Inflammatory macrophage treated with lipopolysaccharide for 4 hours (primary cell): ENCODE data around the gene MUC6.
"Not testable (repeated sequence)": the region's sequence is repeated elsewhere in the genome, so short reads cannot be mapped to it uniquely, and the experiment has no call there.

Experiments used
- DNase-seq: peaks from one replicate; pipeline ENCODE4 v3.0.0-alpha.2; 2020

The MUC6 gene

DNA sequence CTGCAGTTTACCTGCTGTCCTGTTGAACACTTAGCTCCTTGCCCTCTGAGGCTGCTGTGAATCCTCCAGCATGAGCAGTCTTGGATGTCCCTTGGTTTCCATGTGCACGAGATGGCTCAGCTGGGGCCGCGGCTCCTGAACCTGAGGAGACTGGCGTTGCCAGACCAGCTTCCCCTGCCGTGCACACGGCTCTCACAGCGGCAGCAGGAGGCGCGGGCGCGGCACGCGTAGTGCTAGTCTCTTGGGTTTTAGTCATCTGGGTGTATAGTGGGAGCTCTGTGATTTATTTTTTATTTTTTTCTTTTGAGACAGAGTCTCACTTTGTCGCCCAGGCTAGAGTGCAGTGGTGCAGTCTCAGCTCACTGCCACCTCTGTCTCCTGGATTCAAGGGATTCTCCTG, 54.8 kb downstream of the MUC6 start:
- no peak for DNase-seq

DNA sequence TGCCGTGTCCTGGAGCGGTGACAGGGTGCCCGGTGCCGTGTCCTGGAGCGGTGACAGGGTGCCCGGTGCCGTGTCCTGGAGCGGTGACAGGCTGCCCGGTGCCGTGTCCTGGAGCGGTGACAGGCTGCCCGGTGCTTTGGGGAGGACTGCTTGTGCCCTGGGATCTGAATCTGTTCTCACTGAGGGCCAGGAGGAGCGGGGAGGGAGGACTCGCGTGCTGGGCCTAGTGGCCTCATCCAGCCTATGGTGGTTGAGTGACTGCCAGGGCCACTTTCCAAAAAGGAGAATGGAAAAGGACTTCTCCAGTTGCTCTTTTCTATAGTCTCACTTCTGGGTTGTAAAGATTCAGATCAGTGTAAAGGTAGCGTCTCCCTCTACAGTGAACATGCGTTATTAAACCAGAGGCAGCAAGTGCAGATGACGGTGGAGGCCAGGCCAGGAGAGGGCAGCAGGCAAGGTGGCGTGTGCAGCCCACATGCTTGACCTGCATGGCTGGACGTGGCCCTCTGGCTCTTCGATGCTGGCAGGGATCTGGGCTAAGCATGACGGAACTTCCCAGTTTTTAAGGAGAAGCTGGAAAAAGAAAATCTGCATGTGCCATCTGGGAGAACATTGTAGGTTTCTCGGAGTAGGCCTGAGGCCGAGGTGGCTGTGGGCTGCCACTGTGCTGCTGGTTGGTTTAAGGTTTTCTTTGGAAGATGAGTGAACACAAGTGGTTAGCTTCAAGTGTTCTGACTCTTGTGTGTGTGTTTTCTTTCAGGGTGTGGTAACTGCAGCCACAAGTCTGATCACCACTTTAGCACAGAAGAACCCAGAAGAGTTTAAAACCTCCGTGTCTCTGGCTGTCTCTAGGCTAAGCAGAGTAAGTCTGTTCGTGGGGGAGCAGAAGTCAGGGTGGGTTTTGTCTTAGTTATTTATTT, 55.8 kb downstream of the MUC6 start:
- no peak for DNase-seq

DNA sequence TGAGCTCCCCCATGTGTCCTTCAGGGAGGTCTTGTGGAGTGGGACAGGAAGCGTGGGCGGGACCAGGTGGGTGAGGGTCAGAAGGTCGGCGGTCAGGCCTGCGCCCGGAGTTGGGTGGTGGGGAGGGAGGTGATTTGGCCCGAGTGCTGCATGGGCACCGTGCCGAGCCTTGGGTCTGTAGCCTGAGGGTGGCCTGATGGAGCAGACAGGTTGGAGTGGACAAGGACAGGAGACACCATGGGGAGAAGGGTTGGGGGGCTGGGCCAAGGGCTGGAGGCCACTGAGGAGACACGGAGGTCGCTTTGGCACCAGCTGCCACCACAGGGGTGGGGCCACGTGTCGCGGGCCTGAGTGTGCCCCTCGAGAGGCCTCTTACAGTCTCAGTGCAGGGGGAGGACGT, 57.7 kb downstream of the MUC6 start:
- no peak for DNase-seq

DNA sequence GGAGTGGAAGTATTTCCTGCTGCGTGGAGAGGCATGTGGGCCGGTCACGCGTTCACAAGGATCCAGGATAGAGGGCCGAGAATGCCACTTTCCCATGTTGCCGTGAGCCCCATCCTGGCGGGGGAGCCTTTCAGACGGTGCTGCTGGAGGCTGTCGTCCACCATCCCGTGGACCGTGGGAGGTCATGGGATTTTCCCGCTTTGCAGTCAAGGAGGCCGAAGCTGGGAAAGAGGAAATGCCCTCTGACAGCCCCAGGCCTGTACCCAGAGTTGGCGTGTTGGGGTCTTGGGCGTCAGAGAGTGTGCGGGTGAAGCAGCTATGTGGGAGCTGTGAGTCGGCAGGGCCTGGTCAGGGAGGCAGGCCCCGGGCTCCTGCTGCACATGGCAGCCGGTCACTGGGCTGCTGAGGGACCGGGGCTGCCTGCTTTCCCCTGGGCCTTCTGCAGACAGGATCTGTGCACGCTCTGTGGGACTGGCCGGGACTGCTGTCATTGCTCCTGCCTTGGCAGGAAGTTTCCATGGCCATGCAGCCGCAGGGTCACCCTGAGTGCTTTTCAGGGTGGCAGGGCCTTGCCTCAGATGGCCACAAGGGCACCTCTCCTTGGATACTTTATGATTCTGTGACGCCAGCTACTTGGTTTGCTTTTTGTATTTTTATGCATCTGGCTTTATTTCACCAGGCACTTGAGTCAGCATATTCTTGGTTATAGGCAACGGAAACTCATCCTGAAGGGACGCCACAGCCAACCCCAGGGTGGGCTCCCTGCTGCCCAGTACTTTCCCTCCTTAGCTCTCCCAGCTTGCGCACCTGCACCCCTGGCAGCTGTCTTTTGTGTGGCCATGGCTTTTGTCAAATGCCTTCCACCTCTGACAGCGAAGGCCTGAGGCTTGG, 58.4 kb downstream of the MUC6 start:
- DNase-seq, result no peak

DNA sequence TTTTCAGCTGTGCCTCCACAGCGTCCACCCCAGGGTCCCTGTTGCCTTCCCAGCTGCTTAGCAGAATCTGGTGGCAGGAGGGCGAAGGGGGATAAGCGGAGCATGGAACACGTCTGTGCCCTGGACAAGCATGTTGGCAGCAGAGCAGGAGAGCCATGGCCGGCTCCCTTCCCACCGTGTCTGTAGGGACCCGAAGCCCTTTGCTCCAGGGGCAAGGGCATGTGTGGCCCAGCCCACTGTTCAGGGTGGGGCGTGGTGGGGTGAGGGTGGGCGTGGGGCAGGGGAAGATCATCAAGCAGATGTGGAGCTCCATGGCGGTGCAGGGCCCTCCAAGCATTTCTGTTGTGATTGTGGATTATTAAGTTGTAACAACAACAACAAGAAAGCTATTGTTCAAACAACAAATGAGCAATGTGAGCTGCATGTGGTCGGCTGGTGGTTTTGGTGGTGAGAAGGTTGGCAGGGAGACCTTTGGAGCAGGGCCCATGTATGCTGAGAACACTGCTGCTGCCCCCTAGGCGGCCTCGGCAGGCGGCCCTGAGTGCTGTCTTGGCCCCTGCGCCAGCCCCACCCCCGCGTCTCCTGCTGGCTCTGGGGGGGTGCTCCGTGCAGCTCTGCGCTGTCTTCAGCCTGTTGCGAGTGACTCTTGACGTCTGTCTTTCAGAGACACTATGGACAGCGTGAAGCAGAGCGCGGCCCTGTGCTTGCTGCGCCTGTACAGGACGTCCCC, 59.9 kb downstream of the MUC6 start:
- no peak for DNase-seq

DNA sequence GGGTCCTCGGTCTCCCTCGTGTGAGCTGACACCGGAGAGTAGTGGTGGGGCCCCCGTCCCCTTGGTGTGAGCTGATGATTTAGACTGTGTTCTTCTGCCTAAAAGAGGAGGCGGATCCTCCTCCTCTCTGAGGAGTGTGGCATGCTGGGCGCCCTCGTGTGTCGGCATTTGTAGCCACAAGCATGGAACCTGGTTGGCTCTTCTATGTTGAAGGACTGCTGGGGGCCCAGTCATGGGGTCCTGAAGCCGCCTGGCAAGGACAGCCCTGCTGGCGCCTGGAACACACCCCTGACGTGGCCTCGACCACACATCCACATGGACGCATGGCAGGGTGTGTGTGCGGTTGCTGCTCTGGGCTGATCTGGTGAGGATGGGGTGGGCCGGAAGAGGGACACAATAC, 60.7 kb downstream of the MUC6 start:
- peak; percentile 26 for DNase-seq

DNA sequence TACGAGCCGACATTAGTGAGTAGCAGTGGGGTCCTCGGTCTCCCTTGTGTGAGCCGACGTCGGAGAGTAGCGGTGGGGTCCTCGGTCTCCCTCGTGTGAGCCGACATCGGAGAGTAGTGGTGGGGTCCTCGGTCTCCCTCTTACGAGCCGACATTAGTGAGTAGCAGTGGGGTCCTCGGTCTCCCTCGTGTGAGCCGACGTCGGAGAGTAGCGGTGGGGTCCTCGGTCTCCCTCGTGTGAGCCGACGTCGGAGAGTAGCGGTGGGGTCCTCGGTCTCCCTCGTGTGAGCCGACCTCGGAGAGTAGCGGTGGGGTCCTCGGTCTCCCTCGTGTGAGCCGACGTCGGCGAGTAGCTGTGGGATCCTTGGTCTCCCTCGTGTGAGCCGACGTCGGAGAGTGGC, 61.1 kb downstream of the MUC6 start:
- DNase-seq, result not testable (repeated sequence)

DNA sequence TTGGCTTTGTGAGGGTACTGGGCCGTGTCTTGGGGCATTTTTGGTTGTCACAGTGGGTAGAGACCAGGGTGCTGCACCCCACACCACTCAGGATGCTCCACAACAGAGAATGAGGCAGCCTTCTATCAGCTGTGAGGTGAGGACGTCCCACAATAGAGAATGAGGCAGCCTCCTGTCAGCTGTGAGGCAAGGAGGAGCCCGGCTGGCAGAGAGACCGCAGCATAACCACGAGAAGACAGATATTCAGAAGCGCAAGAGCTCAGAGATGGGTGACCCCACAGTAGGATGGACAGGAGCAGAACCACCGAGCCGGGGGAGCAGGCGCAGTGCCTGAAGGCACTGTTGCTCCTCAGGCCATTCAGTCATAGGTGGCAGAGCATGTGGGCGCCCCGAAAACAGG, 63.3 kb downstream of the MUC6 start:
- no peak for DNase-seq

DNA sequence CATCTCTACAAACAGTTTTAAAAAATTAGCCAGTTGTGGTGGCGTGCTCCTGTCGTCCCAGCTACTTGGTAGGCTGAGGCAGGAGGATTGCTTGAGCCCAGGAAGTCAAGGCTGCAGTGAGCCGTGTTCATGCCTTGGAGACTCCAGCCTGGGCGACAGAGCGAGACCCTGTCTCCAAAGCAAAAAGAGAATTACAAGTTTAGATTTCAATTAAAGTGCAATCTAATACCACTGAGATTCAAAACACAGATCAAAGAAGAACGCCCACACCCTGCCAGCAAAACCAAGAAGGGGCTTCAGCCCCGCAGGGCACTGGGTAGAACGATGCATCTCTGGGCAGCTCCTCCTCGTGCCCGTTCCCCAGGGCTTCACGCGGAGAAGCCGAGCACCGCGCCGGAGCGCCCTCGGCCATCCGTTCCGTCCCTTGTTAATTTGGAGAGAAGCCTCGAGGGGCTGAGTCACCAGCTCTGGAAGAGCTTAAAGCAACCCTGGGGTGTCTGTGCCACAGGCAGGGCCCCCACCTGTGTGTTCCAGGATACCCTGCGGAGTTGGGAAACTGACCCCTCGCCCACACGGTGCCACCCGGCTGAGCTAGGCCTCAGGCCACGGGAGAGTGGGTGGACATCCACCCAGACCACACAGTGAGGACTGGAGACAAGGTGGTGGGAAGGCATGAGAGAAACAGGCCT, 63.9 kb downstream of the MUC6 start:
- DNase-seq, result no peak

DNA sequence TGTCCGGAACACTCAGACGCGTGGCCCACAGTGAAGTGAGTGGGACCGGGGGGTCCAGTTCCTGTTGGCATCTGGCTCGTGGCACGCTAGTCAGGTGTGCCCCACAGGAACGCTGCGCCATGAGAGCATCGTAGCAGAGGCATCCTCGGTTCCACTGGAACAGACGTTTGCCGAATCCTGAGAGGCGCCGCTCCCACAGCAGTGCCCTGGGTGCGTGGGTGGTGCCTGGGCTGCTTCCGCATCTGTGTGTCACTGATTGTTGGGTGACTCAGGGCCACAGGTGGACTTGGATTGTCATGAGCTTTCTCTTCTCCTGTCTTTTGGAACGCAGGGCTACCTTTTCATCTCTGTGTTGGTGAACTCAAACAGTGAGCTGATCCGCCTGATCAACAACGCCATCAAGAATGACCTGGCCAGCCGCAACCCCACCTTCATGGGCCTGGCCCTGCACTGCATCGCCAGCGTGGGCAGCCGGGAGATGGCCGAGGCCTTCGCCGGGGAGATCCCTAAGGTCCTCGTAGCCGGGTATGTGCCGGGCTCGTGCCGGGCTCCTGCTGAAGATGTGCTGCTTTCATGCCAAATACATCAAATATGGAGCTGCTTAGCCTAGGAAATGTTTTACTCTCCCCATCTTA, 64.7 kb downstream of the MUC6 start:
- no peak for DNase-seq

DNA sequence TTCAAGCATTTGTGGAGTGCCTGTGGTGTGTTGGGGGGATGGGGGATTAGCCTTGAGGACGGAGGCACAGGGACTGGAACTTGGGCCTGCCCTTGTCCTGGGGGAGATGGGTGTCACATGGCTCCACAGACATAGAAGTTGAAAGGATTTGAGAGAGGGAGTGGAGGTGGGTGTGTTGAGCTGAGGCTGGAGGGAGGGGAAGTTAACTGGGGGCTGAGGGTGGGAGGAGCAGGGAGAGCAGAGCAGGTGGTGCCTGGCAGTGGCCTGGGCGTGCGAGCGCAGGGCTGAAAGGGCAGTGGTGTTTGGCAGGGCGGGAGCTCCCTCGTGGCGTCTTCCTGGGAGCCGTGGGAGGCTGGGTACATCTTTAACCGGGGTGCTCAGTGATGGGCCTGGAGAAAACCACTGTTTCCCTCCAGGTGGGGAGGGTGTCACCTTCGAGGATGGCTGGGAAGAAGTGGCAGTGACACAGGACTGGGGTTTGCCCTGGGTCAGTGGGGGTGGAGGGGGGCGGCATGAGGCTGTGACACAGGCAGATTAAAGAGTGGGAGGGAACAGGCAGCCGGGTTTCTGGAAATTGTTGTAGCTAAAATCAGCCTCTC, 65.3 kb downstream of the MUC6 start:
- DNase-seq, result no peak

DNA sequence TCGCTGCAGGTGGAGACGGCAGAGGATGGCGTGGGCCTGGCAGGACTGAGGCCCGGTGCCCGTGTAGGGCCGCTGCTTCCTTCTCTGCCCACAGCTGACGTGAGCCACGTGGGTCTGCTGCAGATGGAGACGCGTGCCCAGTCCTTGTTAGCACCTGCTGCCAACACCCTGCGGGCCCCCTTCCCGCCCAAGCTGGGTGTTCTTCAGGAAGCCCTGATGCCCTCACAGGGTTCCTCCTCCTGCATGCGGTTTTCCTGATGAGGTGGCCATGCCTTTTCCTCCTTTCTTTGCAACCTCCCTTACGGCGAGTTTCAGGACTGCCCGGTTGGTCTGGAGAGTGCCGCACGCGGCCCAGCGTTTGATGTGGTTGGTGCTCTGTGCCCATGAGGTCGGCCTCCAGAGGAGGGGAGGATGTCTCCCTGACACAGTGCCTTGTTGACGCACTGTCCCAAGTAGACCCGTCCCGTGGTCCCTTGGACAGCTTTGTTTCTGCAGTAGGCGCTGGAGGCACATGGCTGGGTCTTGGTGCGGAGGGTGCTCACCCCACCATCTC, 66.1 kb downstream of the MUC6 start:
- no peak for DNase-seq

DNA sequence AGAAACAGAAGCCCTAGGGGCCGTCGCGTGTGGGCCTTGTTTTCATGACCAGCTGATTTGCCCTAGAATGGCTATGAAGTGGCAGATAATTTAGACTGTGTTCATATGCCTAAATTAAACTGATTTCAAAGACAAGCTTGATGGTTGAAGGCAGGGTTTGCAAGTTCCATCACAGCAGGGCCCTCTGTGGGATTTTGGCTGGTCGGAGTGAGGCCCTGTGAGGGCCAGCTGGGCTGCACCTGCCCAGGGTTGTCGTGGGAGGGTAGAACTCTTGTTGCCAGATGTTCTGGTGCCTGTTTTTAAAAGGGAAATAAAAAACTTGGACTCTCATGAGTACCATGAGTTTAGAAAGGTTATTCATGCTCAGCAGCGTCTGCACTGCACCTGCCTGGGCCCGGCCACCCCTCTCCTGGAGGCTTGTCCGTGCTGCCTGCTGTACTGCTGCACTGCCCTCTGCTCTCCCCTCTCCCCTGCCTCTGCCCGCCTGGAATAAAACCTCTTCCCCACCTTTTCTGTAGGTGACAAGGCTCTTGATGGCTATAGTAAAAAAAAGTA, 66.8 kb downstream of the MUC6 start:
- DNase-seq, result no peak

DNA sequence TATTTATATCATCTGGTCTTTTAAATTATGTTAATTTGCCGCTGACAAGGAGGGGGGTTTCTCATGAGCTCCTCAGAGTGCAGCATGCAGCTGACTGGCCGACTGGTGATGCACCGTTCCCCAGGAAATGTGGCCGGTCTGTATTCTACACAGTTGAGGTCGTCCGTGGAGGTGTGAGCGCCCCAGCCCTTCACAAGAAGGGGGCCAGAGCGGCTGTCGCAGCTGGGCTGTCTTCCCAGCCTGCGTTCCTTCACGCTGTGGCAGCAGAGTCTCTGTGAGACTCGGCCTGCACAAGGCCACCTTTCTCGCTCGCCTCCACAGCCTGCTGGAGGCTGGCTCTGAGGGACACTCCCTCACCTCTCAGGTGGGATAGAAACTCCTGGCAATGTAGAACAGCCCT, 67.7 kb downstream of the MUC6 start:
- no peak for DNase-seq

DNA sequence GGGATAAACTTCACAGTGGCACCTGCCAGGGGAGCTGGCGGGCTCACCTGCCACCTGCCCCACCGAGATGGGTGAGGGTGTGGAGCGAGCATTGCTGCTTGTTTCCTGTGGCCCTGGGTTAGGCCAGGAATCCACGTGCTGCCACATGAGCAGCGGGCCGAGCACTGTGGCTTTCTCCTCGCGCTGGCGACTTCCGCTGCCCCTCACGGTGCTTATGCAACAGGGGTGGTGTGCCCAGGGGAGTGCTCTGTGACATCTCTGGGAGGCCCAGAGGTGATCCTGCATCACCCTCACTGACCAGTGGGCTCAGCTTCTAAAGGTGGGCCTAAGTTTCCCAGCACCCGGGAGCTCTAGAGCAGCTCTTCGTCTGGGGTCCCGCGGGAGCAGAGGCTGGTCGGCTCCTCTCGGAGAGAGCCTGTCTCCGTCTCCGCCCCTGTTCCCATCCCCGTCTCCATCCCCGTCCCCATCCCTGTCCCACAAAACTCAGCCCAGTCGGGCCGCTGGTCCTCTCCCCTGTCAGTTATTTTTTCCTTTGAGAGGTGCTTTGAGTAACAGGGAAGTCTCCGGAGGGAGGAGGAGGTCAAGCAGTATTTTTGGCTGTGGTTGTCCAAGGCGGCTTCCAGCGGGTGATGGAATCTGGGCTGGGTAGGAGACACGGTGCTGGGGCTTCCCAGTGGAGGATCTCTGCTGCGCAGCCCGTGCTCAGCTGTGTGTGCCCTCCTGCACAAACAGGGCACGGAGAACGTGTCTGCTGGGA, 68.3 kb downstream of the MUC6 start:
- peak; percentile 10 for DNase-seq

DNA sequence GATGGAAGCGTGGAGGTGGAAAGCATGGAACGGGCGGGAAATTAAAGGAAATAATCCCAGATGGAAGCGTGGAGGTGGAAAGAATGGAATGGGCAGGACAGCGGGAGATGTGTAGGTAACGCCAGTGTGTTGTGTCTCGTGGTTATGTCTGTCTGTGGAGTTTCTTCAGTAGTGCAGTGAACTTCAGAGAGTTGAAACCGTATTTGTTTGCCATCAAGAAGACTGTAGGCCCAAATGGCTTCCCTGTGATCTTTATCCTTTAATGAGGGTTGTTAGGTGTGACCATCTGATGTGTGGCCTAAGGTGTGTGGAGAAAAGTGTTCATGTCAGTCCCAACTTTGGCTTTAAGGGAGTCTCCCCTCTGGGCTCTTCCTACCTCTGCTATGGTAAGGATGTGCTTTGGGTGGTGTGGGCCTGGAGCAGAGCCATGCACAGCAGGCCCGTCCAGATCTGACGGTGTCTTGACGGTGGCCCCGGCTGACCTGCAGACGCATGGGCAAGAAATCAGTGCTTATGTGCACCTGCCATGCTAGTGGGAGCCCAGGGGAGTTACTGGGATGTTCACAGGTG, 71.2 kb downstream of the MUC6 start:
- no peak for DNase-seq

DNA sequence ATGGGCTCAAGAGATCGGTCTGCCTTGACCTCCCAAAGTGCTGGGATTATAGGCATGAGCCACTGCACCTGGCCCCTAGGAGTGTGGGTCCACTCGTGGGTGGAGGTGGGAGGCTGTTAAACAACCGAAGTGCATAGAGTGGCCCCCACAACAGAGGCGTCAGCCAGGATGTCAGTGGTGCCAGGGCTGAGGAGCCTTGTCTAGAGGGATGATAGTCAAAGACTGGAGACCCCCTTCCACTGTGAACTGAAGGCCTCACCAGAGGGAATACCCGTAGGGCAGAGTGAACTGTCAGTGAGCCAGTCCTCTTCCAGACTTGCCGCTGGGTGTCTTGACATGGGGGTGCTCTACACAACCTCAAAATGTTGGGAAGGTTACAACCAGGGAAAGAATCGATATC, 72.7 kb downstream of the MUC6 start:
- DNase-seq, result no peak
